CD4-positive, alpha-beta T cell treated with Interleukin-17A for 1 hour (primary cell): ENCODE results near the gene SCD5.

Experiments used
- DNase-seq: peaks from one replicate; pipeline ENCODE4 v3.0.0-alpha.2; 2020

The SCD5 gene

GRCh38 chr4:82758701-82759685, 39.6 kb downstream of the SCD5 start:
- DNase-seq, result no peak

- DNase-seq, result no peak
Measured at GRCh38 chr4:82756061-82756460, 42.5 kb downstream of the SCD5 start.

DNA sequence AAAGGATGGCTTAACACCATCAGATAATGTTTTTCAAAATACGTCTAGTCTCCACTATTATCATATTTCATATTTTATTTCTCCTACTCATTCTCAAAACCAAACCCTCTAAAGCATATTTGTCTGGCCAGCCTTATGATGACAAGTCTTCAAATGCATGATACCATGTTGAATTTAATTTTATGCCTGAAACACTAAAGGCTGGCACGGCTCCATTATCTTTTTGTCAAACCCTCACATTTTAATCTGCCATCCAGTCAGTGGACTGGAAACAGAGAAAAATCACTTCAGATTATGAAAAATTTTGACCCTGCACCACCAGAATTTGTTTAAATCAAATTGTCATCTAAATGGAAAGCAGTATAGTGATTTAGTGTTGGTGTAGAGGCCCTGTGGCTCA, 42.9 kb downstream of the SCD5 start:
- no peak for DNase-seq

GRCh38 chr4:82754513-82755165, 44.0 kb downstream of the SCD5 start:
- no peak for DNase-seq

DNA sequence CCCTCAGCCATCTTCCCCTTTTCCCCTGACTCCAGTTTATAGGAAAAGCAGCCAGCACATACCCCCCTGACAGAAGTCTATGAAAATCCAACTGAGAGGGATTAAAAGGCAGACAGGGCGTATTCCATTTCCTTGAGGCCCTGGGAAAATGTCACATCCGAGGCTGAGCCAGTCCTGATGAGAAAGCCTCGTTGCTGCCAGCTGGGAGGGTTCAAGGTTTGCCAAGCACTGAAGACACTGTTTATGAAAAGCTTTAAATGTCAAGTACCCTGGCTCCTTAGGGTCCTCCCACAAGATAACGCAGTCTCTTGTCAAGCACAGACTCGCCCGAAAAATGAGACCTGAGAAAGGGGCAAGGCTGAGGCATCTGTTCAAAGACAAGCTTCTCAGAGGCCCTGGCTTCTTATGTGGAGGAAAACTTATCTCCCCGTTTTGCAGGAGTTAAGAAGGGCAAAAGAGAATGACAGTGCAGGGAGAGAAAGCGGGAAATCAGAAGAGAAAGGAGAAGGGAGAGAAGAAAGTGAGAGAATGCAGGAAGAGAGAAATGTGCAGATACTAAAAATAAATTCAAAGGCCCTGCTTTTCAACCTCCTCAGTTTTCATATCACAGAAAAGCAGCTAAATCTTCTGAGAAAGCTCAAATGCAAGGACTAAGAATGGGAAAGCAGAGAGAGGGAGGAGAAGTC, 44.7 kb downstream of the SCD5 start:
- DNase-seq, result no peak

GRCh38 chr4:82753238-82753637, 45.4 kb downstream of the SCD5 start:
- DNase-seq, result no peak

- DNase-seq, result no peak
Measured at GRCh38 chr4:82748810-82749470, 49.7 kb downstream of the SCD5 start.

- DNase-seq, result no peak
Measured at GRCh38 chr4:82747686-82748575, 50.7 kb downstream of the SCD5 start.

DNA sequence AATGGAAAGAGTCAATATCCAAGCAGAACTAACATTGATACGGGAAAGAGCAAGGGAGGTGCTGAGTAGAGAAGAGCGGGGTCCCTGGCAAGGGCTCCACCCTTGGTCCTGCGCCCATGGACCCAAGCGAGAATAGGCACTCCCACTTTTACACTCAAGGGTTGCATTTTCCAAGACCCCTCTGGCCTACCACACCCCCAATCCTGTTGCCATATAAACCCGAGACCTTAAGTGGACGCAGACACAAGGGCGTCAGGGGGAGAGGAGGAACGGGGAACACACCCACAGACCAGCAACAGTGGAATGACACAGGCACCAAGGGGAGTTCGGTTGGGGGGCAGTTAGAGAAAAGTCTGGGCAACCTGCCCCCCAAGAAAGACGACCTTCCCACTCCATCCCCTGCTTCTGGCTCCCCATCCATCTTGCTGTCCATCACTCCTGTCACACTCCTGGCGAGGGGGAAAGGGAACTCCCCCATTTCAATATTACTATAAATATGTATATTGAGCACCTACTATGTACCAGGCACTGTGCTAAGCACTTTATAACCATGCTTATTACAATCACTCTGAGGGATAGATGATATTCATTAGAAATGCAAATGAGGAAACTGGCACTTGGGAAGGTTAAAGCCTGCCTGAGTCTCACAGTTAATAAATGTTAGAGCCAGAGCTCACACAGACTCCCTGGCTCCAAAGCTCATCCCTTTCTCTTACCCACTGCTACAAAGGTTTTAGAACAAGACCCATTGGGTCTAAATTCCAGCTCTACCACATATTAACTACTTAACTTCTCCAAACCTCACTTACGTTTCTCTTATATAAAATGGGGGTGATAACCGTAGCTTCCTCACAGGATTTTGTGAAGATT, 51.7 kb downstream of the SCD5 start:
- no peak for DNase-seq

DNA sequence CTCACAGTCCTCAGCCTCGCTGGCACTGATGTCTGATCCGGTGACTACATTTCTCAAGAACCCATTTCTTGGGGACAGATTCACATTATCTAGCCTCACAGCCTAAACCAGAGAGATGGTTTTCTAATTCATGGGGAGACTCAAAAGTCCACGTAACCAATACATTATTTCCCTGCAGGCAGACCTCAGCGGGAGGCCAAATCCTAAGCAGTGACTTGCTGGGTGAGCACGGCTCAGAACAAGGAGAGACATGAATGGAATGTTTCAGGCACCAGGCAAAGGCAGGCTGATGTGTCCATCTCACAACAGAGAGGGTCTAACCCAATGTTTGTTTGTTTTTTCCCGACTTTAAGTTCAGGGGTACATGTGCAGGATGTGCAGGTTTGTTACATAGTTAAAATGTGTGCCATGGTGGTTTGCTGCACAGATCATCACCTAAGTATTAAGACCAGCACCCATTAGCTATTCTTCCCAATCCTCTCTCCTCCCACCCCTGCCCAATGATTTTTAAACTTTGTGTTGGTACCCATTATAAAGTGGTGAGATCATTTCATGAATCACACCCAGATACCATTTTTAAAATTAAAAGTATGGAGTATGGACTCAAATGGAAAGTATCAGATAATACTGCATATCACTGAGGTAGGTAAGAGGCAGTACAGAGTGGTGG, 53.3 kb downstream of the SCD5 start:
- no peak for DNase-seq

- DNase-seq, result no peak
Measured at GRCh38 chr4:82744284-82744968, 54.2 kb downstream of the SCD5 start.

- no peak for DNase-seq
Measured at GRCh38 chr4:82741188-82741587, 57.4 kb downstream of the SCD5 start.

DNA sequence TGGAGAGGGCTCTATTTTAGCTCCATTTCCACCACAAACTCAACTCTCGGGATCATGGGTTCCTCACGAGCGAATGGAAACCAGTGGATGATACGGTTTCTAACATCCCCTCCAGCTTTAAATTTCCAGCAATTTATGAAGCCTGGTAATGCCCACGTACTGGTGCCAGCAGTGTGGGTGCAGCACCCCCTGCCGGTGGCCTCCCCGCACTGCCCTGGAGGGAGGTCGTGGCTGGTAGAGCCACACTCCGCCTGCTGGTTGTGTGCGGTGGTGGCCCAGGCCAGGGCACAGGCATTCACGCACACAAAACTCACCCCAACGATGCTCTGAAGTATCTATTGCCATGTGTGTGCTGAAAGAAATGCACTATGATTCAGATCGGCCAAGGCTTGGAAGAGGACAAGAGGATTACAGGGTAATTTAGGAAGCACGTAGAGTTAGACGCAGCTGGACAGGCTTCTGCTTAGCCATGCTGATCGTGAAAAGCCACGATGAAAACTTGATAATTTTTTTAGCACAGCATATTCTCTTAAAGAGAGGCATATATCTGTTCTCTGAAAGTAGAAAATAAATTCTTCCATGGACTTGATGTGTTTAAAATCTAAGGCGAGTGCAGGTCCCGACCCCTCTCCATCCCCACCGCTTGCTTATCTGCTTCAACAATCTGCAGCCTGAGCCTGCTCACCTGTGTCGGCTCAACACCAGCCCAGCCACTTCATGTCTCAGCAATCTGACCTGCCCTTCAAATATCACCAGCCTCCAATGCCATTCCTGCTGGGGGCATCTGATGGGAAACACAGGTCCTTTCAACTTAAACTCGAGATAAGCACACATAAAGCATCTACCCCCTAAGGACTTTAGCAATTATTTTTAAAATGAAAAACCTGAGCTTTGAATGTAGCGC, 59.1 kb downstream of the SCD5 start:
- DNase-seq, result peak; percentile 57

DNA sequence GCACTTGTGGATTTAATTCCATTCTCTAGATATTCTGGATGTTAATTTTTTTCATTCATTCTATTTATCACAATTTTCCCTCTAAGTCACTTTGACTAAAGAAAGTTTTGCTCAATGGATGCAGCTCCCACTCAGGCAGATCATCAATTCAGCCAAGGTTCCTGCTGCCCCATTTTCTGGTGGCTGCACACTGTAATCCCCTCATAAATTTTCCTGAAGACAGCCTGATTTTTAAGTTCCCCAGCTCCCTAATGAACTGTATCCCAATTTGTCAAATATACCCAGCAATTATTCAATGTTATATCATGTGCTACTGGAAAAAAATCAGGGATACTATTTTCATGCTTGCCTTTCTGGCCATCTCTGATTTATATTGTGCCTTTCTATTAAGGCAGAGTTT, 61.2 kb downstream of the SCD5 start:
- DNase-seq, result no peak

GRCh38 chr4:82733636-82734035, 65.0 kb downstream of the SCD5 start:
- DNase-seq, result no peak

- DNase-seq, result no peak
Measured at GRCh38 chr4:82728301-82728700, 70.3 kb downstream of the SCD5 start.

- no peak for DNase-seq
Measured at GRCh38 chr4:82726596-82726995, 72.0 kb downstream of the SCD5 start.

DNA sequence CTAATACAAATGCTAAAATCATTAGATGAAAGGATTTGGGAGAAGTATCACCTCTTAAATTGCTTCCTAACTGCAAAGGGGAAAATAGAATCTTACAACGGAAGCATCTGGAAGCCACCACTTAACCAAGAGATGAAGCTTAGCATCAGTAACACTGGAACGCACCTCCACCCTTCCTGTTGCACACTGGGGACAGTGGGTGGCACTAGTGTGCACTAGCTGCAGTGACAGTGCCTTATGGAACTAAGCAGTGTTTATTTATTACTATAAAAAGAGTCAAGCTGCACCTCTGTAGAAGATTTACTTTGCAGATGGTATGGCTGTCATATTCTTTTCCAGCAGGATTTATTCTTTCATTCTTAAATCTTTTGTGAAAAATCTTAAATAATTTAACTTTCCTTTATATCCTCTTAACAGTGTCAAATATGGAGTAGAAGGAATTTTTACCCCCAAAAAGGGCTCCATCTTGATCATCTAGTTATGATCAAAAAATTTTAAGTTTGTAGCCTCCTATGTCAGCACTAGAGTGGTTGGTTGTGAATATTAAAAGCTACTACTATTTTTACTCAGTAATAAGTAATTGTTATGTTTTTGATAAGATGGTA, 76.7 kb downstream of the SCD5 start:
- peak; percentile 25 for DNase-seq
